ENCODE measurements around the gene SMIM5. TPM values are rescaled to one million over a fixed set of nuclear protein-coding genes. Genes with fewer than 3 reads are reported as not detected.
A peak's percentile ranks its signal among the peaks of the same experiment; 100 is the strongest.

SMIM5 gene
- total RNA-seq, 1 donor from 2014 or later = 0.14 TPM

DNA sequence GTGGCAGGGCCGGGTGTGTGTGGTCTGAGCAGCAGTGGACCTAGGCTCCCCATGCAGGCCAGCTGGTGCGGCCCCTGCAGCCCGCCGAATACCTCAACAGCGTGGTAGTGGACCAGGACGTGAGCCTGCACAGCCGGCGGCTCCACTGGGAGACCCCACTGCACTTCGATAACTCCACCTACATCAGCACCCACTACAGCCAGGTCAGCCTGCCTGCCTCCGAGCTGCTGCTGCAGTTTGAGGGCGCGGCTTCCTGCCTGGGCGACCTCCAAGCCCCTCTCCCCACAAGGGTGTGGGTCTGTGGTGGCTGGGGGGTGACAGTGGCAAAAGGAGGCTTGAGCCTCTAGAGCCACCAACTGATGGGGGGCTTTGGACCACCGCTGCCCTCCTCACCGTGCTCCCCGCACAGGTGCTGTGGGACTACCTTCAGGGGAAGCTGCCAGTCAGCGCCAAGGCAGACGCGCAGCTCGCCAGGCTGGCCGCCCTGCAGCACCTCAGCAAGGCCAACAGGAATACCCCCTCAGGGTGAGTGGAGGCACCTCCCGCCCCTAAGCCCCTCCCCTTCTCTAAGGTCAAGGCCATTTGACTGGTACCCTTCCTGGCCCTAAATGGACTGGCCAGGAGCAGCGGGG, 8.4 kb upstream of the SMIM5 start:
- intact Hi-C loops (cut with micrococcal nuclease) = no loop called here
- Mint-ChIP-seq H3K4me3 (no peak overlapping the region), H3K27me3 (no peaks in the 10 kb centered on the region), H3K27ac (no peak overlapping the region), H3K36me3 (ENCODE audit: low read depth) (no peaks in the 10 kb centered on the region), H3K4me1 (no peaks in the 10 kb centered on the region), H3K9me3 (no peaks in the 10 kb centered on the region)
- no peak for DNase-seq

DNA sequence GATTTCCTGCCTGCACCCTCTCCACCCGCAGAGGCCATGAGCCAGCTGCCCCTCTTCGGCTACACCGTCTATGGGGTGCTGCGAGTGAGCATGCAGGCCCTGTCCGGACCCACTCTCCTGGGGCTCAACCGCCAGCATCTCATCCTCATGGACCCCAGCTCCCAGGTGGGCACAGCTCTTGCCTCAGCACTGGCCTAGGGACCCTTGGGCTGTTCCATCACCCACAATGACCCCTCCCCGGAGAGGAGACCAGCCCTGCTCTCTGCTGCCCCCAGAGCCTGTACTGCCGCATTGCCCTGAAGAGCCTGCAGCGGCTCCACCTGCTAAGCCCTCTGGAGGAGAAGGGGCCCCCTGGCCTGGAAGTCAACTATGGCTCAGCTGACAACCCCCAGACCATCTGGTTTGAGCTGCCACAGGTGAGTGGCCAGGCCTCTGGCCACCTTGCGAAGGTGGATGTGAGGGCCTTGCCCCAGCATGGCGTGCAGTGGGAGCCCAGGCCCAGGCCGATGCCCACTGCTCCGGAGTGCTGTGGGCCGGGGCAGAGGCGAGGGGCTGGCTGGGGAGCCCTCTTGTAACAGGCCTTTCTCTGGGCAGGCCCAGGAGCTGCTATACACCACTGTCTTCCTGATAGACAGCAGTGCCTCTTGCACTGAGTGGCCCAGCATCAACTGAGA, 7.3 kb upstream of the SMIM5 start:
- no peaks in the 10 kb centered on the region for H3K27me3 Mint-ChIP-seq
- no peaks in the 10 kb centered on the region for H3K36me3 Mint-ChIP-seq (ENCODE audit: low read depth)
- DNase-seq = peak; percentile 71
- H3K9me3 Mint-ChIP-seq = no peaks in the 10 kb centered on the region
- no peak overlapping the region for H3K27ac Mint-ChIP-seq
- H3K4me3 Mint-ChIP-seq = no peak overlapping the region
- no peaks in the 10 kb centered on the region for H3K4me1 Mint-ChIP-seq
- intact Hi-C loops (cut with micrococcal nuclease) = no loop called here

DNA sequence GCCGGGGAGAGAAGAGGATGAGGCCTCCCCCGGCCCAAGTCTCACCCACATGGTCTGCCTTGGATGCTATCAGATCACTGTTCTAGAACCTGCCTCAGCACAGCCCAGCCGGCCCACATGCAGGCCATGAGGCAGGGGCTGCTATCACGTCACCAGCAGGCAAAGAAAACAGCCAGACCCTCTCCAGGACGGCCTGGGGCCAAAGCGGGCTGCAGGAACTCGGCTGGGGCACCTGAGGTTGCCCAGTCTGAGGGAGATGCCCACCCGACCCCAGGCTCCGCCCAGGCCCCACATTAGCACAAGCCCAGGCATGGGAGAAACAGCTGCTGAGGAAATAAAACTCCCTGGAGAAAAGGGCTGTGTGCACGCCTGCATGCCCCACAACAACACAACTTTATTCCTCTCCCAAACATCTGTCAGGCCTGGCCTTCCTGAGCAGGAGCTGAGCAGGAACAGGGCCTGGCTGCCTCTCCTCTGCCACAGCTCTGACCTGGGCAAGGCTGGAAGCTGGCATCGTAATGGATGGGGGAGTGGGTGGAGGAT, 6.7 kb upstream of the SMIM5 start:
- intact Hi-C loops (cut with micrococcal nuclease) = no loop called here
- H3K27ac Mint-ChIP-seq = no peak overlapping the region
- no peaks in the 10 kb centered on the region for H3K9me3 Mint-ChIP-seq
- H3K27me3 Mint-ChIP-seq = no peaks in the 10 kb centered on the region
- H3K4me3 Mint-ChIP-seq = no peak overlapping the region
- no peaks in the 10 kb centered on the region for H3K4me1 Mint-ChIP-seq
- no peak for DNase-seq
- no peaks in the 10 kb centered on the region for H3K36me3 Mint-ChIP-seq (ENCODE audit: low read depth)

DNA sequence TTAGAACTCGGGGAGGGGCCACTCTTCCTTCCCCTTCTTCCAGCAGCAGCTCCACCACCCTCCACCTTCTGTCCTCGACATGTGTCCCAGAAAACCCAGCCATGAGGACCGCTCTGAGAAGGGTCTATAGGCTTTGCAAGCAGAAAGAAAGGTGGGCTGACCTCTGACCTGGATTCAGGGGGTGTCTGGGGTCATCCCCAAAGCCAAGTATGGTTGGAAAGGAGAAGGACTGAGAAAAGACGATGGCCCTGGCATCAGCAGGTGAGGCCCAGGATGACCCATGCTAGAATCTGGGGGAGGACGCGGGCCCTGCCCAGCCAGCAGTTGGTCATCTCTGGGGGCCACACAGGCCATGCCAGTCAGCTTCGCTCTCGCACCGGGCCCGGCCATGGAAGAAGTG, 6.1 kb upstream of the SMIM5 start:
- Mint-ChIP-seq H3K9me3 (no peaks in the 10 kb centered on the region), H3K4me3 (no peak overlapping the region), H3K27me3 (no peaks in the 10 kb centered on the region), H3K4me1 (no peaks in the 10 kb centered on the region), H3K27ac (no peak overlapping the region), H3K36me3 (ENCODE audit: low read depth) (no peaks in the 10 kb centered on the region)
- intact Hi-C loops (cut with micrococcal nuclease) = no loop called here
- DNase-seq = no peak

DNA sequence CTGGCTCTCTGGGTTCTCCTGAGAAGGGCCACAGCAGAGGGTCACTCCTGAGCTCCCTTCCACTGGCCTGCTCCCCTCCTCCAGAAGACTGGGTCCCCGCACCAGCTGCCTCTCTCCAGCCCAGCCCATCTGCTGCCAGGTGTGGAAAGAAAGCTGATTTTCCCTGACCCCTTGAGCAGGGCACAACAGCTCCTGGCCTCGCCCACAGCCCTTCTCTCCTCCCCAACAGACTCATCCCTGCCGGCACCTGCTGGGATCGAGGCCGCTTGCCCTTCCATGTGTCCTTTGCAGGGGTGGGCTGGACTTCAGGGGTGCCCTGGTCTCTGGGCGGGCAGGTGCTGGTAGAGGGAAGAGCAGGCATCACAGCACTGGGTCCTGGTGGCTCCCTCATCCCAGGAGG, 4.8 kb upstream of the SMIM5 start:
- Mint-ChIP-seq H3K4me1 (no peaks in the 10 kb centered on the region), H3K9me3 (no peaks in the 10 kb centered on the region), H3K4me3 (no peak overlapping the region), H3K27ac (no peak overlapping the region), H3K27me3 (no peaks in the 10 kb centered on the region), H3K36me3 (ENCODE audit: low read depth) (no peaks in the 10 kb centered on the region)
- intact Hi-C loops (cut with micrococcal nuclease) = no loop called here
- no peak for DNase-seq

DNA sequence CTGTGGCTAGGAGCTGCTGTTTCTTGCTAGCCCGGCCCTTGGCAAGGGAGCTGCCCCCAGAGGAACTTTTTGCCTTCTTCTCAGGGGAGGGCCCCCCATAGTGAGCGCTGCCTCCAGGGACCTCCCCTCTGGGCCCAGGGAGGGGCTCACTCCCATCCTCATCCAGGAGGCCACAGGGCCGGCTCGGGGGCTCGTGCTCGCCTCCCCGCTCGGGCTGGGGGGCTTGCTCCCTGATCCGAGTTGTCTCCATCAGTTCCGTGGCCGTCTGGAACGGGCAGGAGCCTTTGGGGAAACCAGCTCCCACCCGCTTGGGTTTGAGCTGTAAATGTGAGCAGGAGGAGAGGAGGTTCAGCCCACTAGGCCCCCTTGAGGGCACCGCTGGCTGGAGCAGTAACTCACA, 4.1 kb upstream of the SMIM5 start:
- intact Hi-C loops (cut with micrococcal nuclease) = no loop called here
- no peak for DNase-seq
- no peaks in the 10 kb centered on the region for H3K36me3 Mint-ChIP-seq (ENCODE audit: low read depth)

DNA sequence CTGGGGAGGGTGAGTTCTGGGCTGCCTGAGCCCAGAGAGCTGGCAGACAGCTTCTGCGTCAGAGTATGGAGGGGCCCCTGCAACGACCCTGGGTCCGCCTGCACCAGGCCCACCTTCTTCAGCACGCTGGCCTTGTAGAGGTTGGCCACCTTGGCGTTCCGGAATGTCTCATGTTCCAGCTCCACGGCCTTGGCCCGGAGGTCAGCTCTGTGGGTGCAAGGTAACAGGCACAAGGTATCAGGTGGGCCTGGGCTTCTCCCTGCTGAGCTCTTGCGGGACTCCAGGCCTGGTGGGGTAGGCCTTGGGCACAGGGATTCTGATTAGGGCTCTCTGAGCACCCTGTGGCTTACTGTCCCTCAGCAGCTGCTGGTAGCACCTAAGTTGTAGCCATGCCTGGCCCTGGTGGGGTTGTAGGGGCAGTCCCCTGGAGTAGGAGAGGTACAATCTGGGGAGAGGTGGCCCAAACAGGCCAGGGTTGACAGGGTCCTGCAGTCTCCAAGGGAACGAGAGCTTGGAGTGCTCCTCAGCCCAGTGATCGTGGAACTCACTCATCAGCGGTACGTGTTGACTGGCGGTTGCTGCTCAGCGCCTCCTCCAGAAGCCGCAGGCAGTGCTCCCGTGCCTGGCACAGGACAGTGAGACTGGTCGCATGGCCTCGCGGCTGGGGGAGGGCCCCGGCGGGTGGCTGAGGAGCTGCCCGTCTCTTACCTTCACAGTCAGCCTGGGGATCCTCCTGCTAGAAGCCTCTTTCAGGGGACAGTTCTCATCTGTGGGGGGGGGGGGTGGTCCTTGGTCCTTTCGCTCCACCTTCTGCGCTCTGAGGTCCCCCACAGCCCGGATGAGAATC, 2.9 kb upstream of the SMIM5 start:
- Mint-ChIP-seq H3K9me3 (no peaks in the 10 kb centered on the region), H3K27ac (no peak overlapping the region), H3K27me3 (no peaks in the 10 kb centered on the region), H3K4me1 (peaks cover 2% of the 10 kb centered on the region), H3K4me3 (no peak overlapping the region), H3K36me3 (ENCODE audit: low read depth) (no peaks in the 10 kb centered on the region)
- intact Hi-C loops (cut with micrococcal nuclease) = no loop called here
- no peak for DNase-seq

More for the DNA sequence above, 4.1 kb upstream of the SMIM5 start:
- Mint-ChIP-seq H3K4me3 (no peak overlapping the region), H3K9me3 (no peaks in the 10 kb centered on the region), H3K4me1 (peaks cover 2% of the 10 kb centered on the region), H3K27me3 (no peaks in the 10 kb centered on the region), H3K27ac (no peak overlapping the region)

DNA sequence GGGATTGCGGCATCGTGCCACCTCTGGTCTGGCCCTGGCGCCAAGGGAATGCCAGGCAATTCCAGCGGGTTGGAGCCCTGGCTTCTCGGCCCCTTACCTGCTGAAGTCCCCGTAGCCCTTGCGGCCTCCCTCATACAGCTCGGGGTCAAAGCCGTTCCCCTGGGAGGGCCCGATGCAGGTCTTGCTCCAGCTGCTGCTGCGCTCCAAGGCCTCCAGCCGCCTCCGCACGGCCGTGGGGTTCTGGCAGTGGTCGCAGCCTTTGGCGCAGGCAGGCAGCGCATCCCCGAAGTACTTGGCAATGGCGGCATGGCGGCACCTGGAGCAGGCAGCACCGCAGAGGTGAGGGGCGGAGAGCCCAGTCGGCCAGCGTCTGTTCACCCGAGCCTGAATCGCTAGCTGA, 1.9 kb upstream of the SMIM5 start:
- Mint-ChIP-seq H3K4me3 (no peak overlapping the region), H3K9me3 (no peaks in the 10 kb centered on the region), H3K4me1 (peaks cover 2% of the 10 kb centered on the region), H3K27me3 (no peaks in the 10 kb centered on the region), H3K36me3 (ENCODE audit: low read depth) (no peaks in the 10 kb centered on the region), H3K27ac (no peak overlapping the region)
- intact Hi-C loops (cut with micrococcal nuclease) = no loop called here
- no peak for DNase-seq

DNA sequence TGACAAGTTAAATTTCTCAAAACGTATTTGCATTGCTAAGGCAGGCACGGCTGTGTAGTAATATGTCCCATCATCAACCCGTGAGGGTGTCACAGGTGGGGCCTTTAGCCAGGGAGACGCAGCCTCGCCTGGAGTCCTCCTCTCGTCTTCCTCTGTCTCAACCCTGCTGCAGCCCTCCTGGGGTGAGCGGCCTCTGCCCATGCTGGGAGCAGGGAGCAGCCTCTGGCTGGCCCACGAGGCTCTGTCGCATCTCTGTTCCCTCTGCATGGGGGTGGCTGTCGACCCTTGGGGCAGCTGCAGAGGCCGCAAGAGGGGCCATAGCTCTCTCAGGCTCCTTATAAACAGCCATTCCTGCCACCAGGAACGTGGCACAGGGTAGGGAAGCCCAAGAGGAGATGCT, 806 bp upstream of the SMIM5 start:
- H3K36me3 Mint-ChIP-seq (ENCODE audit: low read depth) = no peaks in the 10 kb centered on the region
- DNase-seq = no peak
- H3K4me1 Mint-ChIP-seq = peaks cover 2% of the 10 kb centered on the region
- no peaks in the 10 kb centered on the region for H3K27me3 Mint-ChIP-seq
- no peak overlapping the region for H3K4me3 Mint-ChIP-seq
- H3K9me3 Mint-ChIP-seq = no peaks in the 10 kb centered on the region
- intact Hi-C loops (cut with micrococcal nuclease) = no loop called here
- H3K27ac Mint-ChIP-seq = no peak overlapping the region

DNA sequence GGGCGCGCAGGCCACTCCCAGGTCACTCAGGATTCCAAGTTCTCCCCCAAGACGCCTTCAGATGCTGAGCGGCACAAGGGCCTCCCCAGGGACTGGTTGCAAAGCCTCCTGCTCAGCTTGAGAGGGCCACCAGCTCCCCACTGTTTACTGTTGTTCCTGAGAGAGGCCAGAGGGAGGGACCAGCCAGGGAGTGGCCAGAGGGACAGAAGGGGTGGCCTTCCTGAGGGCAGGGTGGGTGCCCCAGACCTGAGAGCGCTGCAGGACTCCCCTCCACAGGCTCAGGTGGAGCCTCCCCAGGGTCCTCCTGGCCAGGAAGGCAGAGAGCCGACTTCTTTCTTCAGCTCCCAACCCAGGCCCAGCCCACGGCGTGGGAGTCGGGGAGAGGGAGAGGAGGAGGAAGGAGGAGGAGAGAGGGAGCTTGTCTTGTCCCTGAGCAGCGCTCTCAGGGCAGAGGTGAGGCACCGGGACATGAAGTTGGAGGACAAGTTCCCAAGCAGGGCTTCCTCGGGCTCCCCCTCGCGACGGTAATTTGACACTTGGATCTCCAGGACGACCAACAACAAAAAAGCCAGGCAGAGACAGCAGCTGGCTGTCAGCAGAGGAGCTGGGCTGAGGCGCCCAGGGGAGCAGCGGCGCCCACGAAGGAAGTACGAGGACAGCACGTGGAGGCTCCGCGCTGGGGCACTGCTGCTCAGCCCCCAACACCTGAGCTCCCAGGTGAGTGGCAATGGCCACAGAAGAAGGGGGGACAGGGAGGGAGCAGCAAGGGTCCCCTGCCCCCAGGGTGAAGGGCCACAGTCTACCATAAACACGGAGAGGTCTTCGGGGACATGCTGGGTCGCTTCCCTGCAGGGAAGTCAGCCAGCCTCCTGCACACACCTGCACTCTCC, 497 bp downstream of the SMIM5 start:
- Mint-ChIP-seq H3K9me3 (no peaks in the 10 kb centered on the region), H3K27me3 (no peaks in the 10 kb centered on the region), H3K27ac (no peak overlapping the region), H3K36me3 (ENCODE audit: low read depth) (no peaks in the 10 kb centered on the region), H3K4me1 (peaks cover 2% of the 10 kb centered on the region), H3K4me3 (no peak overlapping the region)
- intact Hi-C loops (cut with micrococcal nuclease) = loop anchor here (1.0 kb wide), 1 partner anchor 117 kb away; no protein-coding TSS in a partner anchor
- peak; percentile 87 for DNase-seq

DNA sequence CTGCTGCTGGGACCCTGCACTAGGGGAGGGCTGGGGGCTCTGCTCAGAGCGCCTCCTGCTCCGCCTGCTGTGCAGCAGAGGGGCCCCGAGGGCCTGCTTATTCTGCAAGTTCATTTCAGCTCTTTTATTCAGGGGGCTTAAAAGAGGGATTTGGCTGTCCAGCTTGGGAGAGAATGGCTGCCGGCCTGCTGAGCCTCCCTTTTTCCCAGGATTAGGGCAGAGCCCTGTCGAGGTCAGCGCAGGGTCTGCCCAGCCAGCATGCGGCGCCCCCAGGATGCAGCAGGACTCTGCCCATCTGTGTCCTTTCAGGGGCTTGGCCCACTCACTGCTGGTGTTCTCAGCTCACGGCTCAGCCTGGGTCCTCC, 1.1 kb downstream of the SMIM5 start:
- peaks cover 2% of the 10 kb centered on the region for H3K4me1 Mint-ChIP-seq
- intact Hi-C loops (cut with micrococcal nuclease) = no loop called here
- H3K27ac Mint-ChIP-seq = no peak overlapping the region
- no peaks in the 10 kb centered on the region for H3K9me3 Mint-ChIP-seq
- H3K4me3 Mint-ChIP-seq = no peak overlapping the region
- H3K36me3 Mint-ChIP-seq (ENCODE audit: low read depth) = no peaks in the 10 kb centered on the region
- no peaks in the 10 kb centered on the region for H3K27me3 Mint-ChIP-seq
- no peak for DNase-seq

DNA sequence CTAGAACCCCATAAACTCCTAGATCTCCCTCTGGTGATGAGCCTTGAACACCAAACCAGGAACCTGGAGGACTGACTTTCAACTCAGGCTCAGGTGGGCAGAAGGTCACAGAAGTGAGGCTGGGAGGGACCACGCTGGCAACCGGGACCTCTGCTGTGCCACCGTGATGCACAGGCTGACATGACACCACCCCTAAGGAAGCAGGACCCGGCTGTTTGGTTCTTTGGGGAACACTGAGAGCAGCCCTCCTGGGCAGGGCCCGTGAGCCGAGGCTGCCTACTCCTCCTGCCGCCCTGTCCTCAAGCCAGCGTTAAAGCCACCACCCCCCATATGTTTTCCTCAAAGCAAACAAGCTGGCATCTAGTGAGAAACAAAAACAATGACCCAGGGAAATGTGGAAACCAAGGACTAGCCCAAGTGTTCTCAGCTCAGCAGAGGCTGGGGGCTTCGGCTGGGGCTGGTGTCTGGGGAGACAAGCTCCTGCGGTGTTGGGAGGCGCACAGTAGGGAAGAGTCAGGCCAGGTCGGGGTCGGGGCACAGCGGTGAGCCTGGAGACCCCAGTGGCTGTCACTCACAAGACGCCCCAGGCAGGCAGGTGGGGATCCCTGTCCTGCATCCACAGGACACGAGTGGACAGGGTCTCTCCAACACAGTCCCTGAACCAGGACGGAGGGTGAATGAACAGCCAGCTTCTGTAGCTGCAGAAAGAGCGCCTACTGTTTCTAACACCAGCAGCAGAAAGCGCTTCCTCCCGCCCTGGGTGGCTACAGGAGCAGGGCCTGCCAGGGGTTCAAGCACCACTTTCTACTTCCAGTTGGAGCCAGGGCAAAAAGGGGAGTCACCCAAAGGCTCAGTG, 1.7 kb downstream of the SMIM5 start:
- Mint-ChIP-seq H3K36me3 (ENCODE audit: low read depth) (no peaks in the 10 kb centered on the region), H3K27ac (no peak overlapping the region), H3K4me1 (peaks cover 2% of the 10 kb centered on the region), H3K9me3 (no peaks in the 10 kb centered on the region), H3K27me3 (no peaks in the 10 kb centered on the region), H3K4me3 (no peak overlapping the region)
- intact Hi-C loops (cut with micrococcal nuclease) = no loop called here
- DNase-seq = no peak
